Astrocyte (in vitro differentiated cells and primary cell): ENCODE data around the gene MDFIC2. TPM values are rescaled to one million over a fixed set of nuclear protein-coding genes. Genes with fewer than 3 reads are reported as not detected.

Experiments
- DNase-seq: peaks from one replicate; pipeline ENCODE4 v3.0.0-alpha.2; 2010; ENCODE audit warnings: low read depth
- FAIRE-seq: peaks from 2 replicates; lab custom pipeline; 2011; peaks lifted over from hg19 to GRCh38; lab: Jason Lieb, UNC
- H2AFZ ChIP-seq: 2 replicates; pipeline ENCODE4 v1.6.0; 2012; ENCODE audit warnings: low read depth, low read length, inconsistent platforms
- H3K27ac ChIP-seq: 2 replicates; pipeline ENCODE4 v1.5.1; 2011; ENCODE audit warnings: low read depth, low read length, inconsistent platforms
- H3K27me3 ChIP-seq: 2 replicates; pipeline ENCODE4 v1.6.0; 2011; ENCODE audit warnings: low read length, inconsistent platforms; ENCODE audit not compliant: insufficient read depth
- H3K36me3 ChIP-seq: 2 replicates; pipeline ENCODE4 v1.5.1; 2011; ENCODE audit warnings: low read length, inconsistent platforms; ENCODE audit not compliant: insufficient read depth
- H3K4me1 ChIP-seq: 2 replicates; pipeline ENCODE4 v1.5.1; 2011; ENCODE audit warnings: low read length, inconsistent platforms; ENCODE audit not compliant: insufficient read depth
- H3K4me2 ChIP-seq: 2 replicates; pipeline ENCODE4 v1.6.0; 2012; ENCODE audit warnings: low read length, inconsistent platforms
- H3K4me3 ChIP-seq: 2 replicates; pipeline ENCODE4 v1.5.1; 2011; ENCODE audit warnings: low read depth, mild to moderate bottlenecking, low read length, inconsistent platforms; ENCODE audit not compliant: insufficient read depth
- H3K79me2 ChIP-seq: 2 replicates; pipeline ENCODE4 v1.6.0; 2012; ENCODE audit warnings: mild to moderate bottlenecking, low read length, inconsistent platforms; ENCODE audit not compliant: insufficient read depth
- H3K9ac ChIP-seq: 2 replicates; pipeline ENCODE4 v1.6.0; 2012; ENCODE audit warnings: mild to moderate bottlenecking, low read length, inconsistent platforms
- H3K9me3 ChIP-seq: 2 replicates; pipeline ENCODE4 v1.5.1; 2012; ENCODE audit warnings: low read depth, mild to moderate bottlenecking, low read length, inconsistent platforms; ENCODE audit not compliant: insufficient read depth
- H4K20me1 ChIP-seq: 2 replicates; pipeline ENCODE4 v1.6.0; 2012; ENCODE audit warnings: low read length, inconsistent platforms; ENCODE audit not compliant: insufficient read depth
- H3K27ac Mint-ChIP-seq: one replicate; pipeline ENCODE4 v1.8.0; 2021; ENCODE audit warnings: mild to moderate bottlenecking, mixed read lengths; ENCODE audit not compliant: unreplicated experiment
- H3K27me3 Mint-ChIP-seq: one replicate; pipeline ENCODE4 v1.8.0; 2021; ENCODE audit warnings: low read depth, mixed read lengths; ENCODE audit not compliant: unreplicated experiment
- H3K36me3 Mint-ChIP-seq: one replicate; pipeline ENCODE4 v1.8.0; 2021; ENCODE audit warnings: low read depth, mixed read lengths; ENCODE audit not compliant: unreplicated experiment
- H3K4me1 Mint-ChIP-seq: one replicate; pipeline ENCODE4 v1.8.0; 2021; ENCODE audit warnings: low read depth, mixed read lengths; ENCODE audit not compliant: unreplicated experiment
- H3K4me3 Mint-ChIP-seq: one replicate; pipeline ENCODE4 v1.8.0; 2021; ENCODE audit warnings: mild to moderate bottlenecking, moderate library complexity, mixed read lengths; ENCODE audit not compliant: unreplicated experiment
- H3K9me3 Mint-ChIP-seq: one replicate; pipeline ENCODE4 v1.8.0; 2021; ENCODE audit warnings: mild to moderate bottlenecking, mixed read lengths; ENCODE audit not compliant: unreplicated experiment
- CTCF ChIP-seq: IDR thresholded peaks from 2 replicates; pipeline ENCODE4 v1.5.1; 2011; ENCODE audit warnings: low read depth, mild to moderate bottlenecking, inconsistent platforms, low read length, moderate library complexity; ENCODE audit not compliant: insufficient read depth
- EZH2 ChIP-seq: IDR thresholded peaks from 2 replicates; pipeline ENCODE4 v1.6.1; 2012; ENCODE audit warnings: mild to moderate bottlenecking, low read length, inconsistent platforms; ENCODE audit not compliant: insufficient read depth
- total RNA-seq: library from RNA; stranded (reverse); gene quantifications from 2 replicates; pipeline ENCODE4 v1.2.1, GENCODE V29; 2021

Gene MDFIC2
- total RNA-seq, 1 donor from 2014 or later = not detected

DNA sequence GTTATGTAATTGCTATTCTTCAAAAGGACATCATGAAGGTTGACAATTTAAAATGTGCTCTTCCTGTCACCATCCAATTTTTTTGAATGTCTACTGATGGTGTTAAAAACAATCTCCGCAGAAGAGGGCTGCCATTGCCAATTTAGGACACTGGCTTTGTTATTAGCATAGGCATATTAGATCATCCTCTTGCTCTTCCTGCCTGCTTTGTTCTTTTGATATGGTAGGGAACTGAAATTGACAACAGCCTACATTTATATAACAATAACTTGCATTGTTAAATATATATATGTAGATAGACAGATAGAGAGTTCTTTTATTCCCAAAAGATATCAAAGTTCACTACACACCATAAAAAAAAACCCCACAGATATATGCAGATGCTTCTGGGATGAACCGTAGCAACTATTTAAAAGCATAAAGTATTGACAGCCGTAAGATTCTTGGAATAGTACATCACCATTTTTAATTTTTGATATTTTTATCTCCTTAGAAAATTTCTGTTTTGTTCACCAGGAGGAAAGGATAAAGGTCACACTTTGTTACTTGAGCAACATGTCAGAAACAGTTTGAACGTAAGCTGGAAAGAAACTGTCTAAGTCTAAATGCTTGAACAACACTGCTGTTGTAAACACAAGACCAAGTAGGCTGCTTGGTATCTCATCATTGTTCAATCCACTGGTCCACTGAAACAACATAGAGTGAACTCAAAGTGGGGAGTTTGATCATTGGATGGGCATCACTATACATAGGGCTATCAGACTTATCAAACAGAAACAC, 66.5 kb downstream of the MDFIC2 start:
- H3K4me3 ChIP-seq = no peak overlapping the region
- DNase-seq (no peak), FAIRE-seq (no peak)
- no peak overlapping the region for H2AFZ ChIP-seq
- H3K27ac ChIP-seq = no peak overlapping the region
- no peaks in the 10 kb centered on the region for H3K9me3 Mint-ChIP-seq
- no peaks in the 10 kb centered on the region for H3K27me3 ChIP-seq
- no peak overlapping the region for H3K4me3 Mint-ChIP-seq
- H3K79me2 ChIP-seq = no peaks in the 10 kb centered on the region
- H3K4me1 ChIP-seq = peaks cover 11% of the 10 kb centered on the region
- H3K9me3 ChIP-seq = no peaks in the 10 kb centered on the region
- TF ChIP-seq CTCF = no peak
- TF ChIP-seq EZH2 = no peak
- H3K4me1 Mint-ChIP-seq = peaks cover 2% of the 10 kb centered on the region
- no peaks in the 10 kb centered on the region for H3K36me3 ChIP-seq
- H3K4me2 ChIP-seq = no peak overlapping the region
- H3K27ac Mint-ChIP-seq = no peak overlapping the region
- H3K27me3 Mint-ChIP-seq = no peaks in the 10 kb centered on the region
- H4K20me1 ChIP-seq = no peaks in the 10 kb centered on the region
- no peak overlapping the region for H3K9ac ChIP-seq
- no peaks in the 10 kb centered on the region for H3K36me3 Mint-ChIP-seq

- H3K9ac ChIP-seq = no peak overlapping the region
- DNase-seq (no peak), FAIRE-seq (no peak)
- H3K9me3 Mint-ChIP-seq = no peaks in the 10 kb centered on the region
- peaks cover 2% of the 10 kb centered on the region for H3K4me1 Mint-ChIP-seq
- no peak overlapping the region for H3K27ac Mint-ChIP-seq
- H4K20me1 ChIP-seq = no peaks in the 10 kb centered on the region
- H3K27ac ChIP-seq = no peak overlapping the region
- H3K36me3 Mint-ChIP-seq = no peaks in the 10 kb centered on the region
- no peaks in the 10 kb centered on the region for H3K9me3 ChIP-seq
- H3K4me3 ChIP-seq = no peak overlapping the region
- no peak overlapping the region for H3K4me3 Mint-ChIP-seq
- no peak for TF ChIP-seq EZH2
- no peak for TF ChIP-seq CTCF
- no peak overlapping the region for H2AFZ ChIP-seq
- H3K79me2 ChIP-seq = no peaks in the 10 kb centered on the region
- no peak overlapping the region for H3K4me2 ChIP-seq
- no peaks in the 10 kb centered on the region for H3K36me3 ChIP-seq
- H3K27me3 ChIP-seq = no peaks in the 10 kb centered on the region
- peaks cover 11% of the 10 kb centered on the region for H3K4me1 ChIP-seq
- no peaks in the 10 kb centered on the region for H3K27me3 Mint-ChIP-seq
These were observed 68.0 kb downstream of the MDFIC2 start for GRCh38 chr3:70244422-70244821.

DNA sequence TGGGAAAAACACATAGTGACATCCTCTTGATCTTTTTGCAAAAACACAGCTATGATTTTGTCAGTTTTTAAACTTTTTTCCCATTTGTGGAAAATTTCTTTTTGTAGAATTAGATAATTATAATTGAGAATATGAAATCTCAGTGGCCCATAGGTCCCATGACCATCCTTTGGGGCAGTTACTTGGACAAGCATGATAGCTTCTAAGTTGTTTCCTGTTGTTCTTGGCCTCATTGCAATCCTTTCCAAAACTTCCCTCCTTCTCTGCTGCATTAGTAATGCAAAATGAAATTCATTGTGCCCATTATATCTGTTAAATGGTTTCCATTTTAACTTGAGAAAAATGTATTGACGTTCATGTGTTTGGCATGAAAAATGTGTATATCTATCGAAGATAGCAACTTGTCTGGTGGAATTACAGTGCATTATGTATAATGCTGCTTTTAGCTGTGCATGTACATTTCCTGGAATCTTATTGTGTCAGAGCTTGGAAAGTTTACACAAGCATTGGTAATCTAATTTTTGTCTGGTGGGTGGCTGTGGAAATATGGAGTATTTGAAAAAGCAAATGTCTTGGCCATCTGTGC, 70.0 kb downstream of the MDFIC2 start:
- Histone ChIP-seq H3K4me2 (no peak overlapping the region), H4K20me1 (no peaks in the 10 kb centered on the region), H3K9me3 (no peaks in the 10 kb centered on the region), H3K79me2 (no peaks in the 10 kb centered on the region), H3K4me1 (no peaks in the 10 kb centered on the region), H3K9ac (no peak overlapping the region), H3K36me3 (no peaks in the 10 kb centered on the region), H3K27me3 (no peaks in the 10 kb centered on the region), H2AFZ (no peak overlapping the region), H3K27ac (no peak overlapping the region), H3K4me3 (no peak overlapping the region)
- Mint-ChIP-seq H3K27me3 (no peaks in the 10 kb centered on the region), H3K9me3 (no peaks in the 10 kb centered on the region), H3K27ac (no peak overlapping the region), H3K4me1 (no peaks in the 10 kb centered on the region), H3K36me3 (no peaks in the 10 kb centered on the region), H3K4me3 (no peak overlapping the region)
- FAIRE-seq (no peak), DNase-seq (no peak)
- TF ChIP-seq EZH2 (no peak), CTCF (no peak)
